GM12891 (cell line): ENCODE results near the gene DR1.

Experiments
- DNase-seq: peaks from one replicate; pipeline ENCODE4 v3.0.0; 2011; ENCODE audit warnings: low spot score; ENCODE audit not compliant: insufficient read length
- FAIRE-seq: peaks from 2 replicates; lab custom pipeline; 2011; peaks lifted over from hg19 to GRCh38; lab: Jason Lieb, UNC
- PAX5 ChIP-seq: IDR thresholded peaks from 2 replicates; pipeline ENCODE4 v1.6.1; 2011; ENCODE audit warnings: low read length, moderate library complexity, mild to moderate bottlenecking; ENCODE audit not compliant: insufficient read depth, severe bottlenecking
- POLR2A ChIP-seq: IDR thresholded peaks from 2 replicates; pipeline ENCODE4 v1.6.1; 2011; ENCODE audit warnings: low read depth, low read length, control low read depth
- POLR2AphosphoS5 ChIP-seq: IDR thresholded peaks from 2 replicates; pipeline ENCODE4 v1.6.1; 2011; ENCODE audit warnings: low read depth, low read length, control low read depth
- POU2F2 ChIP-seq: IDR thresholded peaks from 2 replicates; pipeline ENCODE4 v1.6.1; 2011; ENCODE audit warnings: low read depth, mild to moderate bottlenecking, control low read depth, low read length, moderate library complexity
- SPI1 ChIP-seq: IDR thresholded peaks from 2 replicates; pipeline ENCODE4 v1.6.1; 2011; ENCODE audit warnings: low read depth, low read length, control low read depth
- TAF1 ChIP-seq: IDR thresholded peaks from 2 replicates; pipeline ENCODE4 v1.6.1; 2011; ENCODE audit warnings: low read depth, low read length, control low read depth

DR1 gene

GRCh38 chr1:93411000-93411399 lies 65.3 kb downstream of the DR1 start:
- FAIRE-seq, result no peak
- no peak for DNase-seq
- TF ChIP-seq SPI1 (no peak), PAX5 (no peak), POU2F2 (no peak), POLR2AphosphoS5 (no peak), POLR2A (no peak), TAF1 (no peak)

GRCh38 chr1:93414749-93415148 lies 69.0 kb downstream of the DR1 start:
- TF ChIP-seq PAX5 (peak; percentile 10), POLR2AphosphoS5 (no peak), SPI1 (peak; percentile 85), POLR2A (no peak), TAF1 (no peak), POU2F2 (no peak)

GRCh38 chr1:93415296-93415695 lies 69.6 kb downstream of the DR1 start:
- TF ChIP-seq SPI1, result no peak
- TF ChIP-seq TAF1, result no peak
- TF ChIP-seq POLR2A, result no peak
- TF ChIP-seq POU2F2, result no peak
- TF ChIP-seq POLR2AphosphoS5, result no peak
- no peak for TF ChIP-seq PAX5
- DNase-seq (no peak), FAIRE-seq (peak; percentile 40)

More at GRCh38 chr1:93414749-93415148, 69.0 kb downstream of the DR1 start:
- no peak for DNase-seq
- FAIRE-seq, result no peak

DNA sequence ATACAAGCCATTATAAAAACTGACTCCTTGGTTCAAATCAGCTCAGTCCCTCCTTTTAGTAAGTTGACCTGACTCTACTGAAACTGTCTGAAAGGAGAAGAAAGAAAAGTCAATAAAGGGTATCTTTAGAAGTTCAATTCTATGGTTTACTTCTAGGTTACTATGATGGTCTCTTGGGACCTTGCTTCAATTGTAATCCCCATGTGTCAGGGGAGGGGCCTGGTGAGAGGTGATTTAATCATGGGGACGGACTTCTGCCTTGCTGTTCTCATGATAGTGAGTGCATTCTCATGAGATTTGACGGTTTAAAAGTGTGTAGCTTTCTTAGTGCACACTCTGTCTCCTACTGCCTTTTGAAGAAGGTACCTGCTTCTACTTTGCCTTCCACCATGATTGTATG lies 70.5 kb downstream of the DR1 start:
- DNase-seq (no peak), FAIRE-seq (no peak)
- no peak for TF ChIP-seq PAX5
- no peak for TF ChIP-seq POU2F2
- no peak for TF ChIP-seq POLR2A
- TF ChIP-seq POLR2AphosphoS5, result no peak
- no peak for TF ChIP-seq TAF1
- TF ChIP-seq SPI1, result no peak
